SIG-M5 treated with dmso at 0.1 percent for 504 hours (cell line): ENCODE measurements around the gene EVC.
"Not testable (repeated sequence)": the region's sequence is repeated elsewhere in the genome, so short reads cannot be mapped to it uniquely, and the experiment has no call there.

ENCODE experiments used
- DNase-seq: peaks from one replicate; lab custom pipeline; 2025; ENCODE audit not compliant: unreplicated experiment; lab: John Stamatoyannopoulos, UW

The EVC gene

GRCh38 chr4:5839751-5840674, 129.0 kb downstream of the EVC start:
- DNase-seq: no peak

- no peak for DNase-seq
Measured at GRCh38 chr4:5842456-5842855, 131.5 kb downstream of the EVC start.

GRCh38 chr4:5843573-5844530, 132.9 kb downstream of the EVC start:
- no peak for DNase-seq

DNA sequence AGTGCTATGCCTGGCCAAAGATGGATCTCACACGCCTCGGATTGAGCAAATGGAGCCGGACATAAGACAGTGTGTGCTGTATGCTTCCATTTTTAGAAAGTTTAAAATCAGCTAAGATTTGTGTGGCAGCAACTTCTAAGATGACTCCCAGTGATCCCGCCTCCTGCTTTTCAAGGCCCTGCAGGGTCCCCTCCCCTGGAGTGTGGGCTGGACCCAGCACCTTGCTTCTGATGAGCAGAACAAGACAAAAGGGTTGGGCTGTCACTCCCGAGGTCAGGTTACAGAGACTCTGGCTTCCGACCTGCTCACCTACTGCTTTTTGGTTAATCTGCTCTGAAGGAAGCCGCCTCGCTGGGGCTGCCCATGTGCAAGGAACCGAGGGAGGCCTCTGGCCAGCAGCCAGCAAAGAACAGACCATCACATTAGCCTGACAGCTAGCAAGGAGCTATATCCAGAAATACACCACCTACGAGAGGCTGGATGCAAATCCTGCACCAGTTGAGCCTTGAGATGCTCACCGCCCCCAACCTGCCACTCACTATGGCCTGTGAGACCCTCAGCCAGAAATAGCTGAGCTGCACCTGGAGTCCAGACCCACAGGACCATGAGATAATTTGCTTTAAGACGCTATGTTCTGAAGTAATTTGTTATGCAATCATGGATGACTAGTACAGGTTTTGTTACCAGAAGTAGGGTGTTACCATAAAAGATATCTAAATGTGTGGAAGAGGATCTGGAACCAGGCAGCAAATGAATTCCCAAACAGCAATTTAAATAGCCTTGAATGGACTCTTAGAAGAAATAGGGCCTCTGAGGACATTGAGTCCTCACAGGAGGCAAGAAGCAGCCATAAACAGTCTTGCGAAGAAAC, 134.3 kb downstream of the EVC start:
- DNase-seq: no peak

GRCh38 chr4:5851637-5852301, 140.8 kb downstream of the EVC start:
- no peak for DNase-seq

DNA sequence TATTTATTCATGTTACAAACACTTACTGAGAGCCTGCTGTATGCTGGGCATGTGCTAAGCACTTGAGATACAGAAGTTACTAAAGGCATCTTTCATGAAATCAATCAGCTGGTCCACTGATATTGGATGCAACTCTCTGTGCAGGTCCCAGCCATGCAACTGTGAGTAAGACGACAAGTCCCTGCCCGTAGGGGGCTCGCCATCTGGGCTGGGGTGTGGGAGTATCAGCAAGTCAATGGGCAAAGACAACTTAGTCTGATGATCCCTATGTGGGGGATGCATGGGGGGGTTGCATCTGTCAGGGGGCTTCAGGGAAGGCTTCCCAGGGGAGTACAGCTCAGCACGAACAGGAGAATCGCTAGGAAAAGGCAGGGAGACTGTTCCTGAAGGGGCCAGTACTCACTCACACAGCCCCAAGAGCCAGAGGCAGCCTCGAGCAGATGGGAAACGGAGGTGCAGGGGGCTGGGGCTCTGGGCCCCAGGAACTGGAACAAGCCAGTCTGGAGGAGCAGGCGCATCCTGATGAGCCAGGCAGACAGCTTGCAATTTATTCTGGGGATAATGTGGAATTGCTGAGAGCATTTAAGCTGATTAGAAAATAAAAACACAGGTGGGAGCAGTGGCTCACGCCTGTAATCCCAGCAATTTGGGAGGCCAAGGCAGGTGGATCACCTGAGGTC, 141.7 kb downstream of the EVC start:
- no peak for DNase-seq

GRCh38 chr4:5854929-5855328, 143.9 kb downstream of the EVC start:
- no peak for DNase-seq

GRCh38 chr4:5856362-5856761, 145.4 kb downstream of the EVC start:
- not testable (repeated sequence) for DNase-seq

DNA sequence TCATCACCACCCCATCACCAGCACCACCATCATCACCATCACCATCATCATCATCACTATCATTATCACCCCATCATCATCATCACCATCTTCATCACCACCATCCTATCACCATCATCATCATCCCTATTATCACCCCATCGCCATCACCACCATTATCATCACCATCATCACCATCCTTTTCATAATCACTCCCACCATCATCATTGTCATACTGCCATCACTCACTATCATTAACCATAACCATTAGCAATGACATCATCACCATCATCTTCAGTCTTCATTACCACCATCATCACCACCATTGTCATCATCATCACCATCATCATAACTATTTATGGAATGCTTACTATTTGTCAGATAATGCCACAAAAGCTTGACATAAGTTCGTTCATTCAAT, 146.2 kb downstream of the EVC start:
- DNase-seq: no peak

DNA sequence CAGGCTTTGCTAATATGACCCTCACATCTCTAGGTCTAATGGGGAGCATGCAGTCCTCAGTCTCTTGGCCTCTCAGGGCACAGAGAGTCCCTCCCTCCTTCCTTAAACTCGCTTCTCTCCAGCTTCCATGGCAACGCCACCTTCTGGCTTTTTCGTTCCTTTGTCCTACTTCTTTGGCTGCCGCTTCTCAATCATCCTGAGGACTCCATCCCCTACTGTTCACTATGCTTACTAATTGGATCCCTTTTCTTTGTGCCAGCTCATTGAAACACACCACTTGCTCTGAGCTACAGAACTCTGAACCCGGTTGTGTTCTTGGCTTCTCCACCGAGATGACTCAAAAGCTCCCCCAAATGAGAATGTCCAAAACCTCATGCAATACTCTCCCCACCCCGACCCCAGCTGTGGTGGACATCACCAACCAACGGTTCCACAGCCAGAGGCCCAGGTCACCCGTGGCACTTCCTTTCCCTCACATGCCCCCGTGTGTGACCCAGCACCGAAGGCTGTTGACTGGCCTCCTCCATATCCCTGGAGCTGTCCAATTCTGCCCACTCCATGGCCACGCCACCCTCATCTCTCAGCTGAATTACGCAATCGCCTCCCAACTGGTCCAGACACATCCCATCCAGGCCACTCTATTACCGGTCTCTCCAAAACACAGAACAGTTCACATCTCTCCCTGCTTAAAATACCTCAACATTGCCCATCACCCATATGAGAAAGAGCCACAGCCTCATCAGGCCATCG, 147.2 kb downstream of the EVC start:
- no peak for DNase-seq

GRCh38 chr4:5863461-5864113, 152.6 kb downstream of the EVC start:
- DNase-seq: no peak
